Measurements from ENCODE around the gene TBC1D17. TPM values are rescaled to one million over a fixed set of nuclear protein-coding genes. Genes with fewer than 3 reads are reported as not detected.
A peak's percentile ranks its signal among the peaks of the same experiment; 100 is the strongest.

The TBC1D17 gene
- total and polyA plus RNA-seq, 10 of the 15 experiments (the other 5 are each of a cell fraction or from before 2014, with no cell fraction given): 0.42 to 20.4 (median 11.2) TPM

DNA sequence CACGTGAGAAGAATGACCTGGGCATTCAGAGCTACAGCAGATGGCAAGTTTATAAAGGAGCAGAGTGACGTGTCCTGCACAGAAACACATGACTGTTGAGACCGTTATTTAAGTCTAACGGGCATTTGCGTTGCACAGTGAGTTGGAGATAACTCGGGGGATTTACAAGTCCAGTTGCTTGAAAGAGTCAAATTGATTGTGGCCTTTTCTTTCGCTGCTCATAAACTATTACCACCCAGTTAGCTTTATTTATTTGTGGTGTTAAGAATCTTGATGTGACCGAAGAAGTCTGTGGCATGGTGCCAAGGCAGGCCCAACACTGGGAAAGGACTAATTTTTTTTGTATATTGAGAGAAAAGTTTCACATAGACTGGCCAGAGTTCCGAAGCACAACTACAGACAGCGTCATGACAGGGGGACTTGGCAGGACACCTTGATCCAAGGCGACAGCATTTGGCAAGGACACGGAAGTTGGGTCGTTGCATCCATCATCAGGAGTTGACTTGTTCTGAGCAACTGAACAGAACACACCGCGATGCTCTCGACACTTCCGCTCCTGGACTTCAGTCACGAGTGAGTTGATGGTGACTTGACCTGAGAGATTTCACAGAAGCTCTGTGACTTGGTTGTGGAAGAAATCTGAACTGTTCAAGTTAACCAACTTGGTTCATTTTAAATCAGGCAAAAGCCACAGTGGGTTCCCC lies 38.5 kb upstream of the TBC1D17 start:
- no peak overlapping the region for H3K27ac ChIP-seq (ENCODE audit: control insufficient read depth, insufficient read depth)
- ATAC-seq (no peak), DNase-seq (ENCODE audit: low read depth, low spot score) (no peak), FAIRE-seq (no peak)
- peaks cover 4% of the 10 kb centered on the region; the same call in 1 of the 2 replicates for H3K4me1 ChIP-seq (ENCODE audit: control insufficient read depth, insufficient read depth, low read length)
- in situ Hi-C loops (cut with MboI): no loop called here
- no peaks in the 10 kb centered on the region for H3K79me2 ChIP-seq (ENCODE audit: control insufficient read depth, insufficient read depth, low read length)
- no peak overlapping the region for H2AFZ ChIP-seq (ENCODE audit: control insufficient read depth, low read depth, low read length)
- TF ChIP-seq, protein P1, sequence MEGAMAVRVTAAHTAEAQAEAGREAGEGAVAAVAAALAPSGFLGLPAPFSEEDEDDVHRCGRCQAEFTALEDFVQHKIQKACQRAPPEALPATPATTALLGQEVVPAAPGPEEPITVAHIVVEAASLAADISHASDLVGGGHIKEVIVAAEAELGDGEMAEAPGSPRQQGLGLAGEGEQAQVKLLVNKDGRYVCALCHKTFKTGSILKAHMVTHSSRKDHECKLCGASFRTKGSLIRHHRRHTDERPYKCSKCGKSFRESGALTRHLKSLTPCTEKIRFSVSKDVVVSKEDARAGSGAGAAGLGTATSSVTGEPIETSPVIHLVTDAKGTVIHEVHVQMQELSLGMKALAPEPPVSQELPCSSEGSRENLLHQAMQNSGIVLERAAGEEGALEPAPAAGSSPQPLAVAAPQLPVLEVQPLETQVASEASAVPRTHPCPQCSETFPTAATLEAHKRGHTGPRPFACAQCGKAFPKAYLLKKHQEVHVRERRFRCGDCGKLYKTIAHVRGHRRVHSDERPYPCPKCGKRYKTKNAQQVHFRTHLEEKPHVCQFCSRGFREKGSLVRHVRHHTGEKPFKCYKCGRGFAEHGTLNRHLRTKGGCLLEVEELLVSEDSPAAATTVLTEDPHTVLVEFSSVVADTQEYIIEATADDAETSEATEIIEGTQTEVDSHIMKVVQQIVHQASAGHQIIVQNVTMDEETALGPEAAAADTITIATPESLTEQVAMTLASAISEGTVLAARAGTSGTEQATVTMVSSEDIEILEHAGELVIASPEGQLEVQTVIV (IDR thresholded peaks at IDR 0.05; ENCODE audit: borderline replicate concordance, partially characterized antibody): no peak
- TF ChIP-seq CHD1 (IDR thresholded peaks at IDR 0.05; ENCODE audit: low read depth, low read length) (no peak), ETV6 (conservative IDR thresholded peaks at IDR 0.05 in 1 of 2, IDR thresholded peaks at IDR 0.05 in 1 of 2; ENCODE audit: borderline replicate concordance in 1 of 2, low read depth in 1 of 2) (no peak), NR2F1 (conservative IDR thresholded peaks at IDR 0.05) (no peak)
- no peak overlapping the region for H3K4me2 ChIP-seq (ENCODE audit: control insufficient read depth, insufficient read depth)
- no peak overlapping the region for H3K9ac ChIP-seq (ENCODE audit: control insufficient read depth, insufficient read depth, low read length)
- intact Hi-C loops (cut with micrococcal nuclease; ENCODE audit: unreplicated experiment): no loop called here
- H4K20me1 ChIP-seq (ENCODE audit: control insufficient read depth, insufficient read depth): no peaks in the 10 kb centered on the region
- 96% methylated on average over 18 of the region's 18 CpGs for WGBS (ENCODE audit: insufficient coverage, insufficient replicate concordance, low lambda C conversion rate, missing lambda C conversion rate)
- no peak overlapping the region for H3K4me3 ChIP-seq
- H3K9me3 ChIP-seq (replicated peaks; ENCODE audit: control insufficient read depth, insufficient read depth, low read length): no peaks in the 10 kb centered on the region
- peaks cover 11 to 16% of the 10 kb centered on the region in 2 experiments for H3K36me3 ChIP-seq (ENCODE audit: control insufficient read depth in 2 of 2, insufficient read depth in 2 of 2, low read length in 1 of 2)
- RAD21 ChIA-PET (ENCODE audit: unreplicated experiment): no interaction called here
- TSS peak; percentile 57 for BruUV-seq (replicated peaks)
- SMC1A ChIA-PET (ENCODE audit: uncharacterized antibody, unreplicated experiment): no interaction called here
- CTCF ChIA-PET: no interaction called here
- POLR2A ChIA-PET: interaction anchor here (1.0 kb wide), 1 partner anchor 14 kb away, joined by 3 read pairs; no protein-coding TSS in a partner anchor
- no peaks in the 10 kb centered on the region for H3K27me3 ChIP-seq (replicated peaks in 1 of 2; ENCODE audit: control insufficient read depth in 2 of 2, insufficient read depth in 2 of 2, low read length in 1 of 2)
